Skeletal muscle tissue (tissue), 4 donors: ENCODE data around the gene CMTM5. TPM values are rescaled to one million over a fixed set of nuclear protein-coding genes. Genes with fewer than 3 reads are reported as not detected.
A peak's percentile ranks its signal among the peaks of the same experiment; 100 is the strongest.

Source experiments
- H3K27ac ChIP-seq: one replicate; pipeline ENCODE4 v1.7.0; 2013; ENCODE audit warnings: mild to moderate bottlenecking, low read depth, low read length, inconsistent platforms
- H3K27me3 ChIP-seq, 3 donors: one replicate each; pipeline ENCODE4 v1.7.0; 2013; ENCODE audit warnings: low read length in 3 of 3; ENCODE audit not compliant: control insufficient read depth in 3 of 3, insufficient read depth in 3 of 3
- H3K36me3 ChIP-seq, 3 donors: one replicate each; pipeline ENCODE4 v1.7.0; 2013; ENCODE audit warnings: low read length in 3 of 3; ENCODE audit not compliant: control insufficient read depth in 3 of 3, insufficient read depth in 3 of 3
- H3K4me1 ChIP-seq, 3 donors: one replicate each; pipeline ENCODE4 v1.7.0; 2013; ENCODE audit warnings: low read length in 3 of 3, mild to moderate bottlenecking in 3 of 3; ENCODE audit not compliant: control insufficient read depth in 3 of 3, insufficient read depth in 3 of 3
- H3K4me3 ChIP-seq, 3 donors: one replicate each; pipeline ENCODE4 v1.7.0; 2013; ENCODE audit warnings: low read length in 3 of 3
- H3K9ac ChIP-seq, 3 donors: one replicate each; pipeline ENCODE4 v1.7.0; 2013; ENCODE audit warnings: low read length in 3 of 3, mild to moderate bottlenecking in 3 of 3, moderate library complexity in 2 of 3, low read depth in 1 of 3
- H3K9me3 ChIP-seq, 3 donors: one replicate each; pipeline ENCODE4 v1.7.0; 2013; ENCODE audit warnings: low read length in 3 of 3; ENCODE audit not compliant: control insufficient read depth in 3 of 3
- total RNA-seq: library from RNA; depleted of rRNA; stranded (reverse); fragments of >200 nt; gene quantifications from one replicate; pipeline ENCODE4 v1.2.3, GENCODE V29; 2014
- donor health status: Osteomylitis.

Gene CMTM5
- total RNA-seq, 1 donor from 2014 or later = 2.1 TPM

GRCh38 chr14:23358042-23358441 lies 18.8 kb upstream of the CMTM5 start:
- H3K27ac ChIP-seq = no peak overlapping the region
- no peaks in the 10 kb centered on the region for H3K9me3 ChIP-seq
- H3K36me3 ChIP-seq = no peaks in the 10 kb centered on the region
- peaks cover 0 to 1% (median 0%) of the 10 kb centered on the region in 3 donors for H3K4me1 ChIP-seq
- no peak overlapping the region for H3K9ac ChIP-seq
- H3K4me3 ChIP-seq = no peak overlapping the region
- H3K27me3 ChIP-seq = peaks cover 14 to 30% (median 22%) of the 10 kb centered on the region in 3 donors

GRCh38 chr14:23358553-23359166 lies 18.2 kb upstream of the CMTM5 start:
- no peaks in the 10 kb centered on the region for H3K36me3 ChIP-seq
- no peak overlapping the region for H3K27ac ChIP-seq
- no peak overlapping the region for H3K9ac ChIP-seq
- peaks cover 9 to 26% (median 15%) of the 10 kb centered on the region in 3 donors for H3K27me3 ChIP-seq
- H3K4me3 ChIP-seq = no peak overlapping the region
- H3K4me1 ChIP-seq = no peaks in the 10 kb centered on the region
- no peaks in the 10 kb centered on the region for H3K9me3 ChIP-seq

GRCh38 chr14:23359167-23359626 lies 17.6 kb upstream of the CMTM5 start:
- no peak overlapping the region for H3K4me3 ChIP-seq
- H3K27ac ChIP-seq = no peak overlapping the region
- H3K9ac ChIP-seq = no peak overlapping the region
- H3K9me3 ChIP-seq = no peaks in the 10 kb centered on the region
- no peaks in the 10 kb centered on the region for H3K36me3 ChIP-seq
- H3K27me3 ChIP-seq = peaks cover 8 to 27% (median 15%) of the 10 kb centered on the region in 3 donors
- H3K4me1 ChIP-seq = peaks cover 0 to 5% (median 1%) of the 10 kb centered on the region in 3 donors

GRCh38 chr14:23359722-23360447 lies 17.0 kb upstream of the CMTM5 start:
- H3K27me3 ChIP-seq = peaks cover 8 to 28% (median 18%) of the 10 kb centered on the region in 3 donors
- no peak overlapping the region for H3K4me3 ChIP-seq
- peaks cover 0 to 9% (median 4%) of the 10 kb centered on the region in 3 donors for H3K4me1 ChIP-seq
- no peak overlapping the region for H3K9ac ChIP-seq
- no peaks in the 10 kb centered on the region for H3K36me3 ChIP-seq
- H3K9me3 ChIP-seq = no peaks in the 10 kb centered on the region
- H3K27ac ChIP-seq = no peak overlapping the region

GRCh38 chr14:23360496-23360895 lies 16.4 kb upstream of the CMTM5 start:
- Histone ChIP-seq H3K9me3 (no peaks in the 10 kb centered on the region), H3K4me1 (peaks cover 0 to 11% (median 5%) of the 10 kb centered on the region in 3 donors), H3K4me3 (no peak overlapping the region), H3K36me3 (no peaks in the 10 kb centered on the region), H3K9ac (no peak overlapping the region), H3K27ac (no peak overlapping the region), H3K27me3 (peaks cover 9 to 31% (median 17%) of the 10 kb centered on the region in 3 donors)

GRCh38 chr14:23361320-23361719 lies 15.5 kb upstream of the CMTM5 start:
- Histone ChIP-seq H3K4me3 (no peak overlapping the region), H3K36me3 (no peaks in the 10 kb centered on the region), H3K9ac (no peak overlapping the region), H3K27ac (peak overlapping the region; percentile 8), H3K4me1 (peaks cover 0 to 16% (median 5%) of the 10 kb centered on the region in 3 donors), H3K9me3 (no peaks in the 10 kb centered on the region), H3K27me3 (peaks cover 10 to 30% (median 10%) of the 10 kb centered on the region in 3 donors)

- no peak overlapping the region for H3K9ac ChIP-seq
- H3K27ac ChIP-seq = no peak overlapping the region
- no peaks in the 10 kb centered on the region for H3K36me3 ChIP-seq
- H3K27me3 ChIP-seq = peaks cover 7 to 30% (median 13%) of the 10 kb centered on the region in 3 donors
- no peak overlapping the region for H3K4me3 ChIP-seq
- peaks cover 0 to 16% (median 5%) of the 10 kb centered on the region in 3 donors for H3K4me1 ChIP-seq
- no peaks in the 10 kb centered on the region for H3K9me3 ChIP-seq
Measured at GRCh38 chr14:23361763-23362162, 15.1 kb upstream of the CMTM5 start.

- no peaks in the 10 kb centered on the region for H3K9me3 ChIP-seq
- H3K27me3 ChIP-seq = peaks cover 7 to 30% (median 17%) of the 10 kb centered on the region in 3 donors
- H3K36me3 ChIP-seq = no peaks in the 10 kb centered on the region
- H3K9ac ChIP-seq = no peak overlapping the region
- no peak overlapping the region for H3K27ac ChIP-seq
- H3K4me3 ChIP-seq = no peak overlapping the region
- peaks cover 0 to 16% (median 5%) of the 10 kb centered on the region in 3 donors for H3K4me1 ChIP-seq
Measured at GRCh38 chr14:23362200-23362599, 14.6 kb upstream of the CMTM5 start.

GRCh38 chr14:23364164-23365035 lies 12.4 kb upstream of the CMTM5 start:
- Histone ChIP-seq H3K27ac (peak overlapping the region; percentile 80), H3K27me3 (peaks cover 7 to 25% (median 24%) of the 10 kb centered on the region in 3 donors), H3K9me3 (no peaks in the 10 kb centered on the region), H3K36me3 (no peaks in the 10 kb centered on the region), H3K4me1 (peaks cover 0 to 16% (median 5%) of the 10 kb centered on the region in 3 donors), H3K4me3 (peak overlapping the region; percentile 65 to 71 (median 70)), H3K9ac (peak overlapping the region; percentile 65 to 83 (median 77))
